ENCODE results near the gene GRM2. TPM values are rescaled to one million over a fixed set of nuclear protein-coding genes. Genes with fewer than 3 reads are reported as not detected.
A peak's percentile ranks its signal among the peaks of the same experiment; 100 is the strongest.

GRM2 gene
- total RNA-seq, 1 experiment from 2014 or later = 1.9 TPM

GRCh38 chr3:51687431-51688205 lies 19.2 kb upstream of the GRM2 start:
- no peak for DNase-seq
- no peaks in the 10 kb centered on the region for H3K4me1 ChIP-seq (ENCODE audit: insufficient read depth, low read length)
- no peak overlapping the region for H2AK5ac ChIP-seq (ENCODE audit: insufficient read length, low read length)
- no peak overlapping the region for H3K14ac ChIP-seq (ENCODE audit: insufficient read depth, low read length)
- H3K56ac ChIP-seq (ENCODE audit: insufficient read length, low read depth, low read length) = no peak overlapping the region
- TF ChIP-seq, protein P1, sequence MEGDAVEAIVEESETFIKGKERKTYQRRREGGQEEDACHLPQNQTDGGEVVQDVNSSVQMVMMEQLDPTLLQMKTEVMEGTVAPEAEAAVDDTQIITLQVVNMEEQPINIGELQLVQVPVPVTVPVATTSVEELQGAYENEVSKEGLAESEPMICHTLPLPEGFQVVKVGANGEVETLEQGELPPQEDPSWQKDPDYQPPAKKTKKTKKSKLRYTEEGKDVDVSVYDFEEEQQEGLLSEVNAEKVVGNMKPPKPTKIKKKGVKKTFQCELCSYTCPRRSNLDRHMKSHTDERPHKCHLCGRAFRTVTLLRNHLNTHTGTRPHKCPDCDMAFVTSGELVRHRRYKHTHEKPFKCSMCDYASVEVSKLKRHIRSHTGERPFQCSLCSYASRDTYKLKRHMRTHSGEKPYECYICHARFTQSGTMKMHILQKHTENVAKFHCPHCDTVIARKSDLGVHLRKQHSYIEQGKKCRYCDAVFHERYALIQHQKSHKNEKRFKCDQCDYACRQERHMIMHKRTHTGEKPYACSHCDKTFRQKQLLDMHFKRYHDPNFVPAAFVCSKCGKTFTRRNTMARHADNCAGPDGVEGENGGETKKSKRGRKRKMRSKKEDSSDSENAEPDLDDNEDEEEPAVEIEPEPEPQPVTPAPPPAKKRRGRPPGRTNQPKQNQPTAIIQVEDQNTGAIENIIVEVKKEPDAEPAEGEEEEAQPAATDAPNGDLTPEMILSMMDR (conservative IDR thresholded peaks at IDR 0.05) = no peak
- H4K20me1 ChIP-seq (ENCODE audit: control insufficient read depth, insufficient read depth, insufficient read length) = peaks cover 2% of the 10 kb centered on the region
- no peaks in the 10 kb centered on the region for H3K23me2 ChIP-seq (ENCODE audit: insufficient read length, low read depth, low read length, poor library complexity, severe bottlenecking)
- no peak overlapping the region for H3K4me2 ChIP-seq (ENCODE audit: insufficient read depth, insufficient read length, low read length)
- no peak overlapping the region for H3K4ac ChIP-seq (ENCODE audit: low read depth, low read length)
- H3K18ac ChIP-seq (ENCODE audit: insufficient read length, low read depth, low read length) = no peak overlapping the region
- Mint-ChIP-seq H3K4me3 (no peak overlapping the region; a peak in 1 of 5 replicates), H3K27me3 (ENCODE audit: low read depth) (no peaks in the 10 kb centered on the region), H3K4me1 (peaks cover 9 to 24% of the 10 kb centered on the region in 2 experiments; a peak in 3 of 4 replicates), H3K27ac (peak overlapping the region in 1 of 3 experiments; percentile 26; a peak in 1 of 7 replicates), H3K9me3 (no peaks in the 10 kb centered on the region), H3K36me3 (ENCODE audit: insufficient read depth in 1 of 3, low read depth in 3 of 3) (peaks cover 0 to 11% (median 0%) of the 10 kb centered on the region in 3 experiments; a peak in 3 of 7 replicates)
- H4K91ac ChIP-seq (ENCODE audit: insufficient read length, low read depth, low read length) = no peak overlapping the region
- no peak overlapping the region for H4K5ac ChIP-seq (ENCODE audit: insufficient read length, low read depth, low read length)
- H2BK20ac ChIP-seq (ENCODE audit: low read depth, low read length, poor library complexity, severe bottlenecking) = no peak overlapping the region
- H3K79me1 ChIP-seq (ENCODE audit: insufficient read depth, low read depth, low read length, poor library complexity, severe bottlenecking) = no peaks in the 10 kb centered on the region
- H3K79me2 ChIP-seq (ENCODE audit: insufficient read depth, low read length) = no peaks in the 10 kb centered on the region
- no peaks in the 10 kb centered on the region for H3K27me3 ChIP-seq (ENCODE audit: insufficient read depth, low read length)
- no peak overlapping the region for H2BK5ac ChIP-seq (ENCODE audit: insufficient read length, low read length)
- H3K9me3 ChIP-seq (ENCODE audit: control insufficient read depth, low read depth, low read length) = no peaks in the 10 kb centered on the region
- no peak overlapping the region for H3K23ac ChIP-seq (ENCODE audit: insufficient read length, low read depth, low read length)
- no peak overlapping the region for H4K8ac ChIP-seq (replicated peaks; ENCODE audit: insufficient read length, low read depth, low read length)
- no CpG with 5 or more reads among the region's 14 CpGs for WGBS (ENCODE audit: extremely low coverage, insufficient read length, low lambda C conversion rate)
- no peak overlapping the region for H3T11ph ChIP-seq (ENCODE audit: low read length)
- H3K27ac ChIP-seq (ENCODE audit: insufficient read length, low read depth, low read length) = no peak overlapping the region
- no peak overlapping the region for H2BK15ac ChIP-seq (ENCODE audit: low read depth, low read length)
- H2BK12ac ChIP-seq (ENCODE audit: insufficient read length, low read depth, low read length) = no peak overlapping the region
- H2BK120ac ChIP-seq (ENCODE audit: low read depth, low read length, poor library complexity, severe bottlenecking) = no peak overlapping the region
- H3K9ac ChIP-seq (ENCODE audit: extremely low read depth, insufficient read length, low read length) = no peak overlapping the region
- H2AFZ ChIP-seq (ENCODE audit: low read length) = no peak overlapping the region
